GM21526 (cell line): Measurements from ENCODE around the gene ASB1.

Experiments used
- ATAC-seq: cut with Tn5 transposase; IDR thresholded peaks from one replicate; pipeline ENCODE4 v1.9.1; 2021; ENCODE audit warnings: moderate library complexity; ENCODE audit not compliant: unreplicated experiment, low FRiP score

The ASB1 gene, protein sequence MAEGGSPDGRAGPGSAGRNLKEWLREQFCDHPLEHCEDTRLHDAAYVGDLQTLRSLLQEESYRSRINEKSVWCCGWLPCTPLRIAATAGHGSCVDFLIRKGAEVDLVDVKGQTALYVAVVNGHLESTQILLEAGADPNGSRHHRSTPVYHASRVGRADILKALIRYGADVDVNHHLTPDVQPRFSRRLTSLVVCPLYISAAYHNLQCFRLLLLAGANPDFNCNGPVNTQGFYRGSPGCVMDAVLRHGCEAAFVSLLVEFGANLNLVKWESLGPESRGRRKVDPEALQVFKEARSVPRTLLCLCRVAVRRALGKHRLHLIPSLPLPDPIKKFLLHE

DNA sequence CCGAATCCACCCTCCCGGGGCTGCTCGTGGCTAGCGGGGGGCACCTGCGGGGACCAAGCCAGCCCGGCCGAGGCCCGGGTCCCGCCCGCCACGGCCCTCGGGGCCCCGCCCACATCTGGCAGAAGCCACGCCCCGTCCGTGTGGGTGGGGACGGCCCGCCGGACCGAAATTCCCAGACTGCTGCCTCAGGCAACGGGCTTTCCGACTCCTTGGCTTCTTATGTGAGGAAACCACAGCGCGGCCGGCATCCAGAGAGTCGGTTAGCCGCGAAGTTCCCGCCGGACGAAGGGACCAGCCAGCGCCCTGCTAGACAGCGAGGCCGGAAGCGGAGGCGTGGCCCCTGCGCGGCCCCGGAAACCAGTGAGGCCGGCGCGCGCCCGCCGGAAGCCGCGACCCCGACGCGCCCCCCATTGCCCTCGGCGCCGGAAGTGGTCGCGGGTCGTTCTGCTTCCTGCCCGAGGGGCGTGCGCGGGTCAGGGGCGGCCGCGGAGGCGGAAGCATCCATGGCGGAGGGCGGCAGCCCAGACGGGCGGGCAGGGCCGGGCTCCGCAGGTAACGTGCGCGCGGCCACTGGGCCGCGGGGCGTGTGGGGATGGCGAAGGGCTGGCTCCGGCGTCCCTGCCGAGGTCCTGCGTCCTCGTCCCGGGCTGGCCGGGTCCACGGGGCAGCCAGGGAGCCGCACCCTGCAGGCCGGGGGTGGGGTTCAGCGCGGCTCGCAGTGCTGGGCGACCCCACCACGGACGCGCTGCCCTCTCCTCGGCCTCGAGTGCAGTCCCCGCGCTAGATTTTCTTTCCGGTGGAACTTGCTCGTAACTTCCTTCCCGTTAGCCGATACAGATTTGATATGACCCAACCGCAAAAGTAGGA is at the start of gene ASB1:
Gene ASB1, plus strand, starts transcription at position 360 of the 867 bp plus-strand sequence. Its CDS starts 144 bp downstream, at position 504.
- ATAC-seq: peak; percentile 73

DNA sequence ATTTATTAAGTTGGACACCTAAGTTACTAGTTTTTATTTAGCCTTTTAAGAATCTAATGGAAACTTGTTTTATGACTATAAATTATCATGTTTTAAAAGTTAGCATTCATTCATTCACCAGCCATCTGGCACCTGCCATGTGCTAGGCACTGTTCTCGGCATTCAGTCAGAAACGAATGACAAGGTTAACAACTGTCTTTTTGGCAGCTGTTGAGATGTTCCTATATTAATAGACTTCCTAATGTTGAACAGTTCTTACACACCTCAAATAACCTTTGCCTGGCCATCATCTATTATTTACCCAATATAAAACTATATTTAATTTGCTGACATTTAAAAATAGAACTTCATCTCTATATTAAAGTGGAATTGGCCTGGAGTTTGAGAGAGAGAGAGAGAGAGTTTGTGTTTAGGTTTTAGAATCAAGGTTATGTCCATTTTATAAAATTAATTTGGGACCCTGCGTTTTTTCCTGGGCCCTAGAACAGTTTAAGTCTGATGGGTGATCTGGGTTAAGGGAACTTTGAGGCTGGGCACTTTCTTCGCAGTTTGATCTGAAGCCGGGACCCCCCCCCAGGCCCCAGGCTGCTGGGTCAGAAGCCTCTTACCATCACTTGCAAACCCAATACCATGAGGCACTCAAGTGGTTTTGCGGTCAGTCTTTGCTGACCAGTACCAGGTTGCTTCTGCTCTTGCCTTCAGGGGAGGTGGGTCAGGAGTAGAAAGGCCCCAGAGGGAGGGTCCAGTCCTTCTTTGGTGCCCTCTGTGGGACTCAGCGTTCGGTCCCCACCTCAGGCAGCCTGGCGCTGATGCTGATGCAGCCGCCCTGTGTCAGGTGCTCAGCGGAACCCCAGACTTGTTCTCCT is 48.3 kb upstream of the ASB1 start:
- no peak for ATAC-seq

DNA sequence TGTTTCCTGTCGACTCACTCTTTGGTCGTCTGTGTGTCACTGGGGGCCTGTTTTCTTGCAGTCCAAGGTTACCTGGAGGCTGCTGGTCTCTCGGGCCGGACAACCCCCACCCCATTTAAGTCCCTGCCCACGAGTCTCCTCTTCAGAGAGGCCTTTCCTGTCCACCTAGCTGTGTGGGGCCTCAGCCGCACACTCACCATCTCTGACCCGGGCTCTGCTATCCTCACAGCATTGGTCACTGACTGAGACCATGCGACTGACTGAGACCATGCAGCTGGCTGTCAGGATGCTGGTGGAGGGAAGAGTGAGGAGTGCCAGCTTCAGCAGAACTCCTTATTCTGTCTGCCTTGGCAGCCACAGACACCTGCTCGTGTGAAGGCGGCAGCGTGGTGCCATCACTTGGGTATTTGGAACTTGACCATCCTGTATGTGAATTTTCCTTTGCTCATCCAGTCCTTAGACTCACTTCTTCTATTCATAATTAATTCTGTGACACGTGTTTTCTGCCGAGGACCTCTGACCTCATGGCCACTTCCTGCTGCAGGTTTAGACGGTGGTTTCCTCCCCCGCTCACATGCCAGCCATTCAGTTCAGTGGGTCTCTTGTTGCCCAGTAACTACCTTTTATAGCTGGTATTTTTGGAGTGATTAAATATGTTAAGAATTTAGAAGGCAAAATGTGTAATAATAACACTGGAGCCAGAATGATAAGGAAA is 47.5 kb upstream of the ASB1 start:
- no peak for ATAC-seq

DNA sequence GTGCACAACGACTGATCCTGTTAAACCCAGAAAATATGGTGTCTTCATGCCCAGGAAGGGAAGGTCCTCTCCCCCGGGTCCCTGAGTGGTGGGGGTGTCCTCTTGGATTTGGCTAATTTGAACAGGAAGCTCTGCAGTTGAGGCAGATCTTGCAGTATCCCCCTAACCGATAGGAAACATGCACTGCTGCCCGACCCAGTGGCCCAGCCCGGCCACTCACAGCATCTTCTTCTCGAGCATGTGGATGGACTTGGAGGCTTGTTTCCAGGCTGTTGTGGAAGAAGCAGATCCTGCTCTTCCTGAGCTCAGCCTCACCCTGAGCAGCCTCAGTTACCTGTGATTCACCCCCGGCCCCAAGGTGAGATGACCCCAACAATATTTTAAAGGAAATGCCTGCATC is 46.4 kb upstream of the ASB1 start:
- ATAC-seq: no peak

DNA sequence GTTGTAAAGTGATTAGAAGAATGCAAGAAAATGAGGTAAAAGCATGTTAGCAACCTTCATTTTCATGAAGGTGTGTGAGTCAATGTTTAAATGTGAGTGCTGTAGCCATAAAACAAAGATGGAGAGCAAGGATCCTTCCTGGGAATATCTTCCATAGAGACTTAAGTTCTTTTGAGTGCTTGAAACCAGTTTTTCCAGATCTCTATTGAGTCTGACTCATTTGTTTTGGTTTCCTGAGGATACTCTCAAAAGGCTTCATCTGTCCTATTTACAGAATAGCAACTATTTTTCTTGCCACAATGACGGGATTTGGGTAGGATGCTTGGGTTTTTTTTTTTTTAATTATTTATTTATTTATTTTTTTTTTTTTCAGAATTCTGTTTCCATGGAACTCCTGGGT is 45.9 kb upstream of the ASB1 start:
- ATAC-seq: no peak

DNA sequence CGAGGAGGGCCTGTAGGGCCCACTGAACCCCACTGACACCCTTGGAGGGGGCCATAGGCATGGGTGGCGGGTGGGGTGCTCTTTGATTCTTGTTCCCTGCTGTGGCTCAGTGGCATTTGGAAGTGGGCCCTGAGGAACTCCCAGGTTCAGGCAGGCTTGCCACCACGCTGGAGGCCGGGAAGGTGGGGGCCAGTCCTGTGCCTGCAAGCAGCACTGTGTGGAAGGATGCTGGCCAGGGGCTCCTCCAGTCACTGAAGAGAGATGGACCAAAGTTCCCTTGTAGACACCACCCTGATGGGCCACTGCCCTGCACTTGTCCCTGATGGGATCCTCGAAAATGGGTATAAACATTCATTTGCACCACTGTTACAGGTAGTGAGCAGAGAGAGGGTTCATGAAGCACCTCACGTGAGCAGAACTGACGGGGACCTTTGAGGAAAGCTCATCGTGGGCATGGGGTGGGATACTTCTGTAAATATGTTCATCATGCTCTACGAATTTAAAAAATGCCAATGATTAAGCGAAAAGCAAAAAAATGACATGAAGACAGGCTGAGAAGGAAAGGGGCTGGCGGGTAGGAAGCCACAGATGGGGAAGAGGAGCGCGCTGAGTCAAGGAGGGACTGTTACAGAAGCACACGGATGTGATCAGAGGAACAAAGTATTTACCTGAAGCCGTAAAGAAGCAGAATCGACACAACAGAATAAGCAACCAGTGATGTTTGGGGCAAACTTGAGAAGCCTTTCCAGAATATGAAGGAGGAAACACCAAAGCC is 45.2 kb upstream of the ASB1 start:
- no peak for ATAC-seq

DNA sequence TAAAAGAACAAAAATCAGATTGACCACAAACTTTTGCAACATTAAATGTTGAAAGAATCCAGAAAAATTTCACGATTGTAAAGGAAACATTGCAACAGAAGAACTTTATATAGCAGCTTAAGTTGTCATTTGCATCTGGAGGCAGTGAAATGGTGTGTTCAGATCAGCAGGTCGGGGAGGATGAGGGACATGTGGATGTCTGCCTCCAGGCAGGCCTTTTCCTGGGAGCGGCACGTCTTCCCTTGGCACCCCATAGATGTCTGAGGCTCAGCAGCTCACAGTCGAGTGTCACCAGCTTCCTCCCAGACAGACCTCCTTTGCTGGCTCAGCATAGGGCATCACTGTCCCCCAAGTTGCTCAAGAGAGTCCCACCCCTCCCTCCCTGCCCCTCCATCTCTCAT is 44.3 kb upstream of the ASB1 start:
- no peak for ATAC-seq

DNA sequence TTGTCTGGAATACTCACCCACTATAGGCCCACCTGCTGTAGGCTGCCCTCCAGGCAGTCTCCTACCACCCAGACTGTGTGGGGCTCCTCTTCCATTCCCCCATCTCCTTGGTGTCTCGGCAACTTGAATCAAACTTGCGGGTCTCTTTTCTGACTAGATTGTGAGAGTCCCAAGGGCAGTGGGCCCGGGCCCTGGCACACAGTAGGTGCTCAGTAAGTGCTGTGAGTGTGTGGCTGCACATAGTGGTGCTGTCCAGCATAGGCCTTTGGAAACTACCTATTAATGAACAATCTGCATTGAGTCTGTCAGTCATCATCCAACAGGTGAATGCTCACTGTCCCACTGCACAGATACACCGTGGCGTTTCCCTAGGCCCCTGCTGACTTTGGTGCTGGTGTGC is 43.6 kb upstream of the ASB1 start:
- ATAC-seq: no peak

DNA sequence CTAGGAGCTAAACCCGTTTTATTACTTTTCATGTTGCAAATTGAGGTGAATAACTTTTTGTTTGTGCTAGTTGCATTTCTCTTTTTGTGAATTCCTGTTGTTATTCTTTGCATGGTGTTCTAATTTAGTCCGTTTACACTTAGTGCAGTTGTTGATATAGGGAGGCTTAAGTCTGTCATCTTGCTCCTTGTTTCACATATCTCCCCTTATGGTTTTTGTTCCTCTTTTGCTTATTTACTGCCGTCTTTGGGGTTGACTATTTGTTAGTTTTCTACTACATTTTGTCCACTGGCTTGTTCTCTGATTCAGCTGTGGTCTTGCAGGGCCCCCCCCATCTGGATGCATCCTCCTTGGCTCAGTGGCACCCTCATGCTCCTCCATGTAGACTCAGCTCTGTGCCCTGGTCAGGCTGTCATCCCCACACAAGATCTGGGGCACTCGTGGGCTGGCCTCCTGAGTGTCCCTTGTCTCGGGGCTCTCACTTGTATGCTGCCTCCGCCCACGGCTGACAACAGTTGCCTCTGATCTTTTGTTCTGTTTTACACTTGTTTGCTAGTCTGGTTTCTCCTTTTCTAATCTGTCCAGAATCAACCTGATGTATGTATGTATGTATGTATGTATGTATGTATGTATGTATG is 42.9 kb upstream of the ASB1 start:
- ATAC-seq: no peak

DNA sequence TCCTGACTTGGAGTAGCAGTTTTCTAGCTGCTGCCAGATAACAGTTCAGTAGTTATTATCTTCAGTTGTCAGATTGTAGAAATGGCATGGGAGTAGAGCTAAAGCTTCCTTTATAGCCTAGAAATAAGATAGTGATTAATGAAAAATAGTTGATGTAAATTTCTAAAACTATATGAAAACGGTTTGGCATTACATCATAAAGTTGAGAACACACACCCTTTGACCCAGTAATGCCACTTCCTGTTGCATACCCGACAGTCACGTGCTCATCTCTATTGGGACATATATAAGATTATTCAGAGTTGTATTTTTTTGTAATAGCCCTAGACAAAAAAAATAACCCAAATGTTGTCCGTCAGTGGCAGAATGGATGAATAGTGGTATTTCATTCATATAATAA is 39.4 kb upstream of the ASB1 start:
- ATAC-seq: no peak

DNA sequence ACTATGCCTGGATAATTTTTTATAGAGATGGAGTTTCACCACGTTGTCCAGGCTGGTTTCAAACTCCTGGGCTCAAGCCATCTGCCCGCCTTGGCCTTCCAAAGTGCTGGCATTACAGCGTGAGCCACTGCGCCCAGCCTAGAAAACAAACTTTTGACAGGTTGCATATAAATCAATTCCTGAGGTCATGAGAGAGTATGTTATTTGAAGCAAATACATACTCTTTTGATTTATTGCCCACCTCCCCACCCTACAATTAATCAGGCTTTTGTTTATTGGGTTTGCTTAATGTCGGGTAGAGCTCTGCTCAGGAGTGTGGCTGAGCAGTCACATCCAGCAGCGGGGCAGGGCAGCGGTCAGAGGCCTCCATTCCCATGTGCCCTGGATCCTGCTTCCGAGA is 37.9 kb upstream of the ASB1 start:
- no peak for ATAC-seq

DNA sequence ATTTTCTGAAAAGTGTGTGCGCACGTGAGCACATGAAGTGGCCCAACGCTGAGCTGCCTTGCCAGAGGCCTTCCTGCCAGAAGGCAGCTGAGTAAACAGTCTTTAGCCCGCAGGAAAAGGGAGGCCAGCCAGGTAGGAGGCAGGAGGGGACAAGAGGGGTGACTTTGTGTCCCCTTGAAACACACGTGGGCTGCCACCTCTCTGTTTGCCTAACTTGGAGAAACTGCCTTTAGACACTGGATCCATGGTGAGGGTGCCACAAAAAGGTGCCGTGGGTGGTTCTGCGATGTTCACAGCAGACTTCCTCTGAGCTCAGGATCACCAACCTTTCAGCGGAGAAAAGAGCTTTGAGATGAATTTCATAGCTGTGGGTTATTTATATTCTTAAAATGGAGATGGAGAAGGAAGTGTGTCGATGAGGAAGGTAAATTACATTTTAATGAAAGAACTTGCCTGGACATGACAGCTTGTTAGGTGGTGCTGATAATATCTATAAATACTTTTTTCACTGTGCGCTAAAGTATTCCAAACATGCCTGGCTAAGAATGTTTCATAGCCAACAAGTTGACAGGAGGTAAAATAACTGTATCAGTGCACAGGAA is 36.6 kb upstream of the ASB1 start:
- no peak for ATAC-seq

DNA sequence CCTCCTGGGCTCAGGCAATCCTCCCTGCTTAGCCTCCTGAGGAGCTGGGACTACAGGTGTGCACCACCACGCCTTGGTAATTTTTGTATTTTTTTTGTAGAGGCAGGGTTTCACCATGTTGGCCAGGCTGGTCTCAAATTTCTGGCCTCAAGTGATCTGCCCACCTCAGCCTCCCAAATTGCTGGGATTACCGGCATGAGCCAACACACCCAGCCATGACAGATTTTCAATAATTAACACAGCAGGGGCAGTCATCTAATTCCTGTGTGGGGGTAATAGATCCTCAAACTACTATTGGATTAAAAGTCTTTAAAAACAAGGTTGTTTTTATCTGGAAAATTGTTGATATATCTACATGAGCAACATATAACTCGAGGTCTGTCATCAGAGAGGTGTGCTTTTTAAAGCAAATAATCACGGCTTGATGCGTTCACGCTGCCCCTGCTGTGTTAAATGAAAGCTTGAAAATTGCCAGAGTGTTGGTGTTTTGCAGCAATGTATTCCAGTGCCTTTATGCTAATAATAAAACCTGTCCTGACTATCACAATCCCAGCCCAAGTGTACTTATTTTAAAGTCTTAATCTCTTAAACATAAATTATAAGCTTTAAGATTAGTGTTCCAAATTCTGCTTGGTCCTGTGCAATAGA is 35.6 kb upstream of the ASB1 start:
- ATAC-seq: no peak

DNA sequence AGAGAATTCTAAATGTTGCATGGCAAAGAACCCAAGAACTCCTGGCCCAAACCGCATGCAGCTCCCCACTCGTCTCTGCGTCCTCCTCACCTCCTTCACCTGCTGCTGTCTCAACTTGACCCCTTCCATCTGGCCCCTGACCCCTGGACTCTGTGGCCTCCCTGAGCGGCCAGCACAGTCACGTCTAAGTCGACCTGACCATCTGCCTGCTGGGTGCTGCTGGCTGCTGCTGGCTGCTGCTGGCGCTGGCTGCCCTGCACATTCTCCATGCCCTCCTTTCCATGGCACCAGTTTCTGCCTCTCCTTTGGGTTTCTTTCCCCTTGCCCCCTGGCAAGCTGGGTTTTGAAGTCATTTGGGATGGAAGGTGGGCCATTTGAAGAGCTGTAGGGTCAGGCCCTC is 30.1 kb upstream of the ASB1 start:
- ATAC-seq: no peak

DNA sequence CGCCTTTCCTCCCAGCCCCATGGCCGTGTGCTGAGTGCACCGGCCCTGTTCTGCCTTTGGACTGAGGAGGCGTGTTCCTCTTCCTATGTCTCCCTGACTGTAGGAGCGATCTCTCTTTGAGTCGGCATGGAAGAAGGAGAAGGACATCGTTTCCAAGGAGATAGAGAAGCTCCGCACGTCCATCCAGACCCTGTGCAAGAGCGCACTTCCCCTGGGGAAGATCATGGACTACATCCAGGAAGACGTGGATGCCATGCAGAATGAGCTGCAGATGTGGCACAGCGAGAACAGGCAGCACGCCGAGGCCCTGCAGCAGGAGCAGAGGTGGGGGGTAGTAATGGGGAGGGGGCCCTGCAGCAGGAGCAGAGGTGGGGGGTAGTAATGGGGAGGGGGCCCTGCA is 29.4 kb upstream of the ASB1 start:
- no peak for ATAC-seq

DNA sequence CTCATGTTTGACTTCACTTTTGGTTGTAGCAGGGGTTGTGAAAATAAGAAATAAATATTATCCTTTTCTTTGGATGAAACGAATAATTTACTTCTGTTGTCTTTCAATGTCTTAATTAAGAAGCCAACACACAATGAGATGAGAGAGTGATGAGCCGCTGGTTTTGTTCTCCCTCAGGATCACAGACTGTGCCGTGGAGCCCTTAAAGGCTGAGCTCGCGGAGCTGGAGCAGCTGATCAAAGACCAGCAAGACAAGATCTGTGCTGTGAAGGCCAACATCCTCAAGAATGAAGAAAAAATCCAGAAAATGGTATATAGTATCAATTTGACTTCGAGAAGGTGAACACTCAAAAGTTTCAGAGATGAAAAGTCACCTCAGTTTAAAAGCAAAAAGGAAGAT is 28.1 kb upstream of the ASB1 start:
- no peak for ATAC-seq

DNA sequence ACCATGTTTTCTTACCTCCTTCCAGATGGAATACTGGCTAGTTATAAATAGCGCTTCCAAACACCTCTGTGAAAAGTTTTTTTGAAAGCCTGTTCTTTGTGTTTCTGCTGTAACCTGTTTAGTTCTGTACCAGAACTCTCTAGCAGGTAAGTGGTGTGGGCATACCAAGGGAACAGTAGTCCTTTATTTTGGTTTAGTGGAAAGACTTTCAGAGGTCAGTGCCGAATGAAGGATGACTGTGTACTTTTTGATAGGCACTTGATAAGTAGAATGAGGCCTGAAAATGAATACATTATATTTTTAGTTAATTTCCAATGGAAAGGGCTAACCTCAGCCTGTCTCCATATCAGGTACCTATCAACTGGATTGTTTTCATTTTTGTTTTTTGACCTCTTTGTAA is 27.6 kb upstream of the ASB1 start:
- no peak for ATAC-seq

DNA sequence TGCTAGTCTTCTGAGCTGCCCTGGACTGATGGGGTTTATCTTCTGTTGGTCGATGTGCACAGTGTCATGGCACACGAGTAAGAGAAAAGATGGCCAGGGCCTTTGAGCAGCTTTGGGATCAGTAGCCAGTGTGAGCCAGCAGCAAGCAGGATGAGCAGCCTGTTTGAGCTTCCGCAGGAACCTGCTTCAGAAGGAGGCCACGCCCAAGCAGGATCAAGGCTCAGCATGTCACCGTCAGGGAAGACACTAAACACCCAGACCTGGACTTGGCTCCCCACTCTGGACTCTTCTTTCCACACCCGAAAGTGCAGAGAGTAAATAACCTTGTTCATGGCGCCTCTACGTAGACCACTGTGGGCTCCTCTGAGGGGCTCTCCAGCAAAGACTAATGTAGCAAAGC is 25.2 kb upstream of the ASB1 start:
- no peak for ATAC-seq
